ENCODE measurements around the gene RNASEH2B. TPM values are rescaled to one million over a fixed set of nuclear protein-coding genes. Genes with fewer than 3 reads are reported as not detected.

The RNASEH2B gene
- total RNA-seq, result 18.2 to 23.5 TPM (median 22.3 TPM) in 3 replicates
- long read RNA-seq, full-length matches to known transcripts, result 23 of 24 reads
- long read RNA-seq, partial matches to known transcripts, result 0 of 24 reads
- long read RNA-seq, other reads (novel, unspliced or antisense), result 1 of 24 reads

- TF ChIP-seq CTCF (IDR thresholded peaks at IDR 0.05), result no peak
- Mint-ChIP-seq H3K36me3 (ENCODE audit: low read depth) (no peaks in the 10 kb centered on the region), H3K27me3 (ENCODE audit: low read depth) (no peaks in the 10 kb centered on the region), H3K9me3 (ENCODE audit: low read depth) (no peaks in the 10 kb centered on the region), H3K4me3 (ENCODE audit: unreplicated experiment) (peak within 1 kb of the TSS; percentile 81), H3K4me1 (ENCODE audit: low read depth) (peaks cover 34% of the 10 kb centered on the region), H3K27ac (ENCODE audit: unreplicated experiment) (peak within 1 kb of the TSS; percentile 91)
- no peak for DNase-seq (ENCODE audit: low spot score)
Measured at GRCh38 chr13:50909605-50910484, at the start of gene RNASEH2B. RNASEH2B (plus strand) TSS chr13:50909791; CDS start chr13:50910077, 286 bp downstream.

- no peak for DNase-seq (ENCODE audit: low spot score)
- no peak for TF ChIP-seq CTCF (IDR thresholded peaks at IDR 0.05)
- H3K9me3 Mint-ChIP-seq (ENCODE audit: low read depth), result peaks cover 25% of the 10 kb centered on the region
Measured at GRCh38 chr13:50864492-50864891, 45.1 kb upstream of the RNASEH2B start.

GRCh38 chr13:50866817-50867636 is 42.6 kb upstream of the RNASEH2B start:
- Mint-ChIP-seq H3K27me3 (ENCODE audit: low read depth) (no peaks in the 10 kb centered on the region), H3K36me3 (ENCODE audit: low read depth) (peaks cover 1% of the 10 kb centered on the region), H3K9me3 (ENCODE audit: low read depth) (peaks cover 11% of the 10 kb centered on the region), H3K4me1 (ENCODE audit: low read depth) (no peaks in the 10 kb centered on the region), H3K4me3 (ENCODE audit: unreplicated experiment) (no peak overlapping the region), H3K27ac (ENCODE audit: unreplicated experiment) (no peak overlapping the region)
- no peak for DNase-seq (ENCODE audit: low spot score)
- no peak for TF ChIP-seq CTCF (IDR thresholded peaks at IDR 0.05)

More at GRCh38 chr13:50864492-50864891, 45.1 kb upstream of the RNASEH2B start:
- Mint-ChIP-seq H3K36me3 (ENCODE audit: low read depth) (peaks cover 7% of the 10 kb centered on the region), H3K4me1 (ENCODE audit: low read depth) (no peaks in the 10 kb centered on the region), H3K4me3 (ENCODE audit: unreplicated experiment) (no peak overlapping the region), H3K27ac (ENCODE audit: unreplicated experiment) (no peak overlapping the region), H3K27me3 (ENCODE audit: low read depth) (no peaks in the 10 kb centered on the region)

- no peaks in the 10 kb centered on the region for H3K27me3 Mint-ChIP-seq (ENCODE audit: low read depth)
- no peak overlapping the region for H3K4me3 Mint-ChIP-seq (ENCODE audit: unreplicated experiment)
- peaks cover 11% of the 10 kb centered on the region for H3K9me3 Mint-ChIP-seq (ENCODE audit: low read depth)
- no peaks in the 10 kb centered on the region for H3K4me1 Mint-ChIP-seq (ENCODE audit: low read depth)
- H3K27ac Mint-ChIP-seq (ENCODE audit: unreplicated experiment), result no peak overlapping the region
- H3K36me3 Mint-ChIP-seq (ENCODE audit: low read depth), result peaks cover 1% of the 10 kb centered on the region
- no peak for TF ChIP-seq CTCF (IDR thresholded peaks at IDR 0.05)
- no peak for DNase-seq (ENCODE audit: low spot score)
Measured at GRCh38 chr13:50867637-50867945, 42.0 kb upstream of the RNASEH2B start.

GRCh38 chr13:50871405-50871804 is 38.2 kb upstream of the RNASEH2B start:
- H3K27ac Mint-ChIP-seq (ENCODE audit: unreplicated experiment), result no peak overlapping the region
- no peaks in the 10 kb centered on the region for H3K27me3 Mint-ChIP-seq (ENCODE audit: low read depth)
- H3K9me3 Mint-ChIP-seq (ENCODE audit: low read depth), result peaks cover 3% of the 10 kb centered on the region
- DNase-seq (ENCODE audit: low spot score), result no peak
- H3K4me3 Mint-ChIP-seq (ENCODE audit: unreplicated experiment), result no peak overlapping the region
- H3K4me1 Mint-ChIP-seq (ENCODE audit: low read depth), result peaks cover 5% of the 10 kb centered on the region
- no peaks in the 10 kb centered on the region for H3K36me3 Mint-ChIP-seq (ENCODE audit: low read depth)
- TF ChIP-seq CTCF (IDR thresholded peaks at IDR 0.05), result no peak
